HG02870 (cell line): Measurements from ENCODE around the gene ENTPD5.
"Not testable (repeated sequence)": the region's sequence is repeated elsewhere in the genome, so short reads cannot be mapped to it uniquely, and the experiment has no call there.

Source experiments
- ATAC-seq: cut with Tn5 transposase; IDR thresholded peaks from one replicate; pipeline ENCODE4 v1.9.1; 2021; ENCODE audit warnings: mild to moderate bottlenecking, moderate library complexity; ENCODE audit not compliant: unreplicated experiment

The ENTPD5 gene

DNA sequence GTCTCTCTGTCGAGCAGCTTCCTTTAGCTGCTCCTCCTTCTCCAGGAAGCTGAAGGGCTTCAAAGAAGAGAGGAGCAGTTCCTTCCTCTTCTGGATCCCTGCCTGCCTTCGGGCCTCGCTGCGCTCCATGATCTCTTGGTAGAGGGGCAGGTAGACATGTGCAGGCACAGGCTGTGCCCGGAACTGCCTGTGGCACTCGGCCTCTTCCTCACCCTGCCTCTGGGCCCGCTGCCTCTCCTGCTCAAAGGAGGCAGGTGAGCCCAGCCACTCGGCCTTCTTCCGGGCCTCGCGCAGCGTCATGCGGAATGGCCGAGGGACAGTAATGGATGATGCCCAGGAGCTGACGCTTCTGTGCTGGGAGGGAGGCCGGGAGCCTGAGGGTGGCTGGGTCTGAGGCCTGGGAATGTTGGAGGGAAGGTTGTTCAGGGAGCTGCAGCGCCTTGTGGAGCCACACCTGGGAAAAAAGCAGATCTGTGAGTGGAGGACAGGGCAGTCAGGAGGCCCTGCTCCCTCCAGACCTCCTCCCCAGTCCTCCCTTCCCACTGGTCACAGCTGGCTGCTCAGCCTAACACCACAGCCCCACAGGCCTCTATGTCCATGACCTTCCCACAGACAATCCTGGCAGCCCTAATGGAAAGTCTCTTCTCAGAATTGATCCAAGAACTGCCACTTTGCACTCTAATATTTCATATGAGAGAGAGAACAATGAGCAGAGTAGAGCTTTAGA is 74.5 kb downstream of the ENTPD5 start:
- ATAC-seq = no peak

DNA sequence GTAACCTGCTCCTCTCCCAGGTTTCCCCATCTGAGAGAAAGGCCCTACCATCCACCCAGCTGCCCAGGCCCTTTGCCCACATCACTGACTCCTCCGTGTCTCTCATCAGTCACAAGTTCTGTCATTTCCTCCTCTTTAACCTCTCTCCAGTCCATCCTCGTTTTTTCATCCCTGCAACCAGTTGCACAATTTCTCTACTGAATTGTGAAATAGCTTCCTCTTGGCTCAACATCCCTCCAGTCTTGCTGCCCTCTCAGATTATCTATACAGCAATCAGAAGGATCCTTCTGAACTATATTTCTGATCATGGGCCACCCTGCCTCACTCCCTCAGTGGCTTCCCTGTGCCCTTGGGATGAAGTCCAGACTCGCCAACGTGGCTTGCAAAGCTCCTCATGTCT is 76.0 kb downstream of the ENTPD5 start:
- no peak for ATAC-seq

DNA sequence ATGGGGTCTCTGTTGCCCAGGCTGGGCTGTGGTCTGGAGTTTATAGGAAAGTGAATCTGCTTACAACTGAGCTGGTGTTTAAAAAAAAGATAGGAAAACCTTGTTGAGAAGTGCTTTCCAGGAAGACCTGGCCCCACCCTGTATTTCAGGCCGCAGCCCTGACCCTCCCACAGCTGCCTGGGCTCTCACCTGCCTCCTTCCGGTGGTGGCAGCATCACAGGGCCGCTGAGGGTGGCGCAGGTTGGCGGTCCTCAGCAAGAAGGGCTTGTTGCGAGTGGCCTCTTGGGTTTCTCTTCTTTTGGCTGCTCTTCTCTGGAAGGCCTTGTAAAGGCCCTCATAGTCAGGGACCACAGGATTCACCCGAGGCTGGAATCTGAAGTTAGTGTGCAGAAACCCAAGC is 76.9 kb downstream of the ENTPD5 start:
- ATAC-seq = no peak

DNA sequence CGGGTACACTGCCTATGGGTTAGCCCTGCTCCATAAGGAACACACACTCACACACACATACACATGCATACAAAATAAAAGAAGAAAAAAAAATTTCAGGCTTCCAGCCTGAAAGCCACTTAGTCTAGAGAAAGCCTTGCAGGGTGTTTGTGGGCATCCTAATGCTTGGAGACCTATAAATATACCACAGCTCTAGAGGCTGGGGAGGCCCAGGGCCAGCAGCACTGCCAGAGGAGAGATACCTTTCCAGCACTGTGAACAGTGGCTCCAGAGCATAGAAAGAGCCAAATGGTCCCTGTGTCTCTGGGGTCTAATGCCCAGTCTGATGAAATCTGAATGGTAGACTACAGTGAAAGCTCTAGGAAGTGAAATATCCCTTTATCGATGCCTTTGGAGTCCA is 82.1 kb downstream of the ENTPD5 start:
- no peak for ATAC-seq

DNA sequence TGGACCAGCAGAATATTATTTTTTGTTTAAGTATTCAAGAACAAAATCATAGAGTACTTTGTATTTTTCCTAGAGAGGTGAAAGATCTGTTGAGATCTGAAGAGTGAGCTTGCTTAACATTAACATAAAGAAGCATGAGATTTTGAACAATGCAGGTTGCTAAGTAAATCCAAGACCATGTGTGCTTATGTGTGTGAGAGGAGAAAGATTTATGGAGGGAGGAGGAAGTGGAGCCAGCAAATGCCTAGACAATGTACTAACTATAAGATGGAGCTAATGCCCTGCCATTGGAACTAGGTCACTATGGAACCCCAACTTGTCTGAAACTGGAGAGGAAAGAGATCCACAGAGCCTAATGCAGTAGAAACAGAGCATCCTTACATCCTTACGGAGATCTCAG is 82.5 kb downstream of the ENTPD5 start:
- ATAC-seq = no peak

DNA sequence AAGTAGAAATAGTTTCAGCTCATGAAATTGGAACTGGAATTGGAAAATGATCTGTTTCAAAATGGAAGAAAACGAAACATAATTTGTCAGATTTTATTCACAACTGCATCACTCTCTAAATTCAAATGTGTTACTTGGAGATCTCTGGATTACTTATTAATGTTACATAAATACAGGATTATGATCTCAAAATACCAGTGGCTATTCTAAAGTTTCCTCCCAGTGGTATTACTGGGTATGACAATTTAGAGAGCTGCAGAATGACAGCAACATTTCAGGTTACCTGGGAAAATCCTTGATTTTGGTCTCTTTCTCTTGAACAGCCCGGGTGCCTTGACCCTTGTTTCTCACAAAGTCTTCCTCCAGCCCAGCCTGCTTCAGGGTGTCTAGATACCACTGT is 83.4 kb downstream of the ENTPD5 start:
- no peak for ATAC-seq

DNA sequence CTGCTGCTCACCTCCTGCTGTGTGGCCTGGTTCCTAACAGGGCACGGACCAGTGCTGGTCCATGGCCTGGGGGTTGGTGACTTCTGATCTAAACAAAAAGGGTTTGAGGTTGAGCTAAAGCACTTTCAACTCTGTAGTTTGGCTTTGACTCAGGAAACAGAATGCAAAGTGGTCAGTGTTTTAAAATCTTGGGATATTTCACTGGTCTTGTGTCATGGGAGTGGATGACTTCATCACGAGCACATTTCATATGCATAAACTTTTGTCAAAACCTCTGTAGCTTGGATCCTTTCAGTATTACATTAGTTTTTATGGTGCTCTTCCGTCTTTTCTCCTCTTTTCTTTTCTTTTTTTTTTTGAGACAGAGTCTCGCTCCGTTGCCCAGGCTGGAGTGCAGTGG is 94.8 kb downstream of the ENTPD5 start:
- ATAC-seq = no peak

DNA sequence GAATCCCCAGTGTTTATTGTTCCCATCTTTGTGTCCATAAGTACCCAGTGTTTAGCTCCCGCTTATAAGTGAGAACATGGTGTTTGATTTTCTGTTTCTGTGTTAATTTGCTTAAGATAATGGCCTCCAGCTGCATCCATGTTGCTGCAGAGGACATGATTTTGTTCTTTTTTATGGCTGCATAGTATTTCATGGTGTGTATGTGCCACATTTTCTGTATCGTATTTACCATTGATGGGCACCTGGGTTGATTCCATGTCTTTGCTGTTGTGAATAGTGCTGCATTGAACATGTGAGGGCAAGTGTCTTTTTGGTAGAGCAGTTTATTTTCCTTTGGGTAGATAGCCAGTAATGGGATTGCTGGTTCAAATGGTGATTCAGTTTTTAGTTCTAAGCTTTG is 99.6 kb downstream of the ENTPD5 start:
- not testable (repeated sequence) for ATAC-seq

DNA sequence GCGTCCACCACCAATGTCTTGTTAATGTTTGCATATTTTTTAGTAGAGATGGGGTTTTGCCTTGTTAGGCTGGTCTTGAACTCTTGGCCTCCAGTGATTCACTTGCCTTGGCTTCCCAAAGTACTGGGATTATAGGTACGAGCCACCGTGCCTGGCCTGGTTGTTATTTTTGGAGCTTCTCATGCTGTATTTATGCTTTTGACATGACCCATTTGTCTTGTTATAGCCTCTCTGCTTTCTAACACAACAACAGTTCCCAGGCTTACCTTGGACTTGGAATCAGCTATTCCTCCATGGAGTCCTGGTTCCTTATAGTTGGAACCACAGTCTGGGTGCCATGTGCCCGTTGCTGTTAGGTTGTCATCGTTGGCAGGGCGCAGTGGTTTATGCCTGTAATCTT is 102.8 kb downstream of the ENTPD5 start:
- no peak for ATAC-seq

DNA sequence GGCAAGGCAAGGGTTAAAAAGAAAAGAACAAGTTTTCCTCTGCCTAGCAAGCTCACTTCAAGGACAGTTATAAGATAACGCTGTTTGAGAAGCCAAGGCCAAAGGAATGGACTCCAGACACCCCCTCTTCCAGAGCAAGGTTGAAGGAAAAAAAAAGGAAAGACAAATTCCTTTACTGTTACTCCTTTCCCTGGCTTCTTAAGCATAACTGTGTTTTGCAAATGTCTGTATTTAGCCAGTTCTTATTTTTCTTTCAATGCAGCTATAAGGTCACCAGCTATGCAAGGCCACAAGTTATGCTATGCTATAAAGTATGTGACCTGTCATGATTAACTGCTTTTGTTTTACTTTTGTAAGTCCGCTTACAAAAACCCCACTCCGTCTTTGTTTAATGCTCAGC is 105.8 kb downstream of the ENTPD5 start:
- ATAC-seq = no peak

DNA sequence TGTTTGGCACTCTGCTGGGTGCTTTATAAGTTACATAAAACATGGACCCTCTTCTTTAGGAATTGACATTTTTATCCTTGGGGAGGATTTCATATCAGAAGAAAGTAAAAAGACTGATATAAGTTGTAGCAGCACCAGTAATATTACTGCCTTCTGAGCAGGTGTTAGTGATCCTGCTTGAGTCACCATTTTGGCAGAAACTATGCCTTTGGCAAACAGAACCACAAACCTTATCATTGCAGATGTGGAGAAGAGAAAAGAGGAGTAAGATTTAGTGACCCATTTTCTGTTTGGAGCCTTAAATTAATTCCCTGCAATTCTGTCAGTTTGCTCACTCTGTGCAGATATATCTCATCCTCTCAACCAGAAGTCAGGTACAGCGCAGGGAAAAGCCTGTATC is 109.4 kb downstream of the ENTPD5 start:
- no peak for ATAC-seq
